HEK293 (cell line): Measurements from ENCODE around the gene PRKCQ.
A peak's percentile ranks its signal among the peaks of the same experiment; 100 is the strongest.

Experiments
- CTCF ChIP-seq: fragments of 450-650 bp; formaldehyde crosslinking; IDR thresholded peaks from 2 replicates; pipeline ENCODE4 v1.5.1; 2016; ENCODE audit warnings: missing biosample characterization, missing genetic modification characterization
- GLI4 ChIP-seq: fragments of 450-650 bp; formaldehyde crosslinking; IDR thresholded peaks from 2 replicates; pipeline ENCODE4 v1.5.1; 2016; ENCODE audit warnings: missing biosample characterization, missing genetic modification characterization
- PRDM1 ChIP-seq: fragments of 450-650 bp; formaldehyde crosslinking; IDR thresholded peaks from 2 replicates; pipeline ENCODE4; 2016; ENCODE audit warnings: missing biosample characterization, missing genetic modification characterization
- PRDM10 ChIP-seq: fragments of 450-650 bp; formaldehyde crosslinking; IDR thresholded peaks from 2 replicates; pipeline ENCODE4 v1.5.1; 2016; ENCODE audit warnings: missing biosample characterization, missing genetic modification characterization
- PRDM6 ChIP-seq: fragments of 450-650 bp; formaldehyde crosslinking; IDR thresholded peaks from 2 replicates; pipeline ENCODE4 v1.5.1; 2017; ENCODE audit warnings: missing biosample characterization, missing genetic modification characterization
- RBAK ChIP-seq: fragments of 450-650 bp; formaldehyde crosslinking; IDR thresholded peaks from 2 replicates; pipeline ENCODE4 v1.5.1; 2016; ENCODE audit warnings: missing biosample characterization, missing genetic modification characterization
- YY1 ChIP-seq: fragments of 450-650 bp; formaldehyde crosslinking; IDR thresholded peaks from 2 replicates; pipeline ENCODE4 v1.5.1; 2018; ENCODE audit warnings: missing biosample characterization, missing genetic modification characterization
- ZBTB17 ChIP-seq: fragments of 450-650 bp; formaldehyde crosslinking; IDR thresholded peaks from 2 replicates; pipeline ENCODE4 v1.5.1; 2016; ENCODE audit warnings: missing biosample characterization, missing genetic modification characterization
- ZNF211 ChIP-seq: fragments of 450-650 bp; formaldehyde crosslinking; IDR thresholded peaks from 2 replicates; pipeline ENCODE4 v1.5.1; 2016; ENCODE audit warnings: low read depth, missing biosample characterization, missing genetic modification characterization
- ZNF23 ChIP-seq: fragments of 450-650 bp; formaldehyde crosslinking; IDR thresholded peaks from 2 replicates; pipeline ENCODE4 v1.5.1; 2016; ENCODE audit warnings: missing biosample characterization, missing genetic modification characterization, borderline replicate concordance
- ZNF423 ChIP-seq: fragments of 450-650 bp; formaldehyde crosslinking; IDR thresholded peaks from 2 replicates; pipeline ENCODE4 v1.5.1; 2016; ENCODE audit warnings: missing biosample characterization, missing genetic modification characterization
- ZNF548 ChIP-seq: fragments of 450-650 bp; formaldehyde crosslinking; IDR thresholded peaks from 2 replicates; pipeline ENCODE4 v1.5.1; 2016; ENCODE audit warnings: missing biosample characterization, missing genetic modification characterization
- ZNF707 ChIP-seq: fragments of 450-650 bp; formaldehyde crosslinking; IDR thresholded peaks from 2 replicates; pipeline ENCODE4 v1.5.1; 2016; ENCODE audit warnings: missing biosample characterization, missing genetic modification characterization
- ZNF768 ChIP-seq: fragments of 450-650 bp; formaldehyde crosslinking; IDR thresholded peaks from 2 replicates; pipeline ENCODE4 v1.5.1; 2018; ENCODE audit warnings: missing biosample characterization, mild to moderate bottlenecking, missing genetic modification characterization

GRCh38 chr10:6579183-6579903 is 733 bp downstream of the PRKCQ start:
- TF ChIP-seq ZNF23 (no peak), CTCF (no peak), PRDM10 (tag by site-specific recombination) (peak; percentile 76), YY1 (no peak), PRDM1 (peak; percentile 10; the same call in 1 of the 2 replicates), ZNF423 (tag by site-specific recombination) (no peak), ZNF707 (no peak), PRDM6 (no peak), ZNF211 (tag by site-specific recombination) (no peak), ZNF548 (no peak), ZNF768 (tag by site-specific recombination) (no peak), RBAK (tag by site-specific recombination) (no peak), GLI4 (no peak), ZBTB17 (tag by site-specific recombination) (no peak)
